Right atrium auricular region (tissue), 2 donors: Measurements from ENCODE around the gene BAG5. TPM values are rescaled to one million over a fixed set of nuclear protein-coding genes. Genes with fewer than 3 reads are reported as not detected.

Experiments
- DNase-seq: peaks from one replicate; pipeline ENCODE4 v3.0.0-alpha.2; 2019; ENCODE audit warnings: low spot score
- H3K27ac ChIP-seq, 2 donors: fragments of 200-600 bp; sonication (generic); 1 replicate in 1 of 2; 2 replicates in 1 of 2; pipeline ENCODE4 v1.5.1; 2016 to 2019
- H3K27me3 ChIP-seq, 2 donors: fragments of 200-600 bp; sonication (generic); one replicate each; pipeline versions ENCODE4 v1.5.1 to v1.6.0; 2017 to 2019
- H3K36me3 ChIP-seq: fragments of 200-600 bp; sonication (generic); one replicate; pipeline ENCODE4 v1.5.1; 2016
- H3K4me1 ChIP-seq, 2 donors: fragments of 200-600 bp; sonication (generic); one replicate each; pipeline versions ENCODE4 v1.5.1 to v1.6.0; 2017 to 2019
- H3K4me3 ChIP-seq, 2 donors: fragments of 200-600 bp; sonication (generic); 1 replicate in 1 of 2; 2 replicates in 1 of 2; pipeline ENCODE4 v1.5.1; 2017 to 2019; ENCODE audit warnings: mild to moderate bottlenecking in 1 of 2, moderate library complexity in 1 of 2
- H3K9me3 ChIP-seq, 2 donors: fragments of 200-600 bp; sonication (generic); one replicate each; pipeline ENCODE4 v1.5.1; 2019
- CTCF ChIP-seq, 2 donors: fragments of 200-600 bp; sonication (generic); IDR thresholded peaks; one replicate each; pipeline ENCODE4 v1.5.1; 2019; ENCODE audit warnings: antibody characterized with exemption in 2 of 2
- total RNA-seq, 2 donors: library from RNA; depleted of rRNA; stranded (reverse); fragments of >200 nt; gene quantifications; one replicate each; pipeline ENCODE4 v1.1.0, GENCODE V29; 2016

BAG5 gene
- total RNA-seq, 2 donors from 2014 or later = 16.1 to 17.7 TPM

- H3K4me3 ChIP-seq = no peak overlapping the region
- no peak for DNase-seq
- H3K36me3 ChIP-seq = no peaks in the 10 kb centered on the region
- H3K9me3 ChIP-seq = no peaks in the 10 kb centered on the region
- no peak overlapping the region for H3K27ac ChIP-seq
- no peak for TF ChIP-seq CTCF (IDR thresholded peaks at IDR 0.05)
- no peaks in the 10 kb centered on the region for H3K4me1 ChIP-seq
- no peaks in the 10 kb centered on the region for H3K27me3 ChIP-seq
Measured at GRCh38 chr14:103600503-103600902, 38.0 kb upstream of the BAG5 start.

- Histone ChIP-seq H3K4me1 (no peaks in the 10 kb centered on the region), H3K9me3 (no peaks in the 10 kb centered on the region), H3K27me3 (no peaks in the 10 kb centered on the region), H3K27ac (peak overlapping the region in 1 of 2 donors; percentile 24), H3K36me3 (no peaks in the 10 kb centered on the region), H3K4me3 (no peak overlapping the region)
- TF ChIP-seq CTCF (IDR thresholded peaks at IDR 0.05) = no peak
- DNase-seq = peak; percentile 70
Measured at GRCh38 chr14:103597623-103598377, 35.3 kb upstream of the BAG5 start.

GRCh38 chr14:103594265-103594664 is 31.8 kb upstream of the BAG5 start:
- Histone ChIP-seq H3K4me1 (no peaks in the 10 kb centered on the region), H3K27me3 (no peaks in the 10 kb centered on the region), H3K36me3 (peaks cover 13% of the 10 kb centered on the region), H3K4me3 (no peak overlapping the region), H3K27ac (peak overlapping the region; percentile 7 to 35), H3K9me3 (no peaks in the 10 kb centered on the region)
- DNase-seq = no peak
- TF ChIP-seq CTCF (IDR thresholded peaks at IDR 0.05) = no peak

- Histone ChIP-seq H3K27me3 (no peaks in the 10 kb centered on the region), H3K27ac (peak overlapping the region in 1 of 2 donors; percentile 35), H3K4me3 (no peak overlapping the region)
Measured at GRCh38 chr14:103593577-103593976, 31.1 kb upstream of the BAG5 start.

GRCh38 chr14:103584326-103584915 is 22.0 kb upstream of the BAG5 start:
- H3K36me3 ChIP-seq = peaks cover 19% of the 10 kb centered on the region
- no peak overlapping the region for H3K27ac ChIP-seq
- DNase-seq = no peak
- no peaks in the 10 kb centered on the region for H3K4me1 ChIP-seq
- H3K9me3 ChIP-seq = no peaks in the 10 kb centered on the region
- H3K4me3 ChIP-seq = no peak overlapping the region
- no peak for TF ChIP-seq CTCF (IDR thresholded peaks at IDR 0.05)
- H3K27me3 ChIP-seq = no peaks in the 10 kb centered on the region

More at GRCh38 chr14:103593577-103593976, 31.1 kb upstream of the BAG5 start:
- DNase-seq = no peak
- H3K4me1 ChIP-seq = no peaks in the 10 kb centered on the region
- H3K9me3 ChIP-seq = no peaks in the 10 kb centered on the region
- TF ChIP-seq CTCF (IDR thresholded peaks at IDR 0.05) = no peak
- peaks cover 19% of the 10 kb centered on the region for H3K36me3 ChIP-seq
